ENCODE data around the gene TMEM26.

TMEM26 gene

GRCh38 chr10:61452655-61453641 is at the start of gene TMEM26:
Gene TMEM26 (minus strand): TSS chr10:61453381. CDS start chr10:61453081, 300 bp downstream.
- no peak for DNase-seq (ENCODE audit: low read depth)

- DNase-seq (ENCODE audit: low read depth): no peak
These were observed 47.3 kb upstream of the TMEM26 start for GRCh38 chr10:61500460-61500859.

GRCh38 chr10:61492364-61492995 is 39.3 kb upstream of the TMEM26 start:
- no peak for DNase-seq (ENCODE audit: low read depth)

GRCh38 chr10:61487506-61487905 is 34.3 kb upstream of the TMEM26 start:
- DNase-seq (ENCODE audit: low read depth): no peak

GRCh38 chr10:61486738-61487396 is 33.7 kb upstream of the TMEM26 start:
- no peak for DNase-seq (ENCODE audit: low read depth)

- no peak for DNase-seq (ENCODE audit: low read depth)
These were observed 33.1 kb upstream of the TMEM26 start for GRCh38 chr10:61486251-61486650.

GRCh38 chr10:61481597-61481996 is 28.4 kb upstream of the TMEM26 start:
- no peak for DNase-seq (ENCODE audit: low read depth)

- no peak for DNase-seq (ENCODE audit: low read depth)
These were observed 27.0 kb upstream of the TMEM26 start for GRCh38 chr10:61480208-61480607.

GRCh38 chr10:61478621-61479312 is 25.6 kb upstream of the TMEM26 start:
- DNase-seq (ENCODE audit: low read depth): no peak

GRCh38 chr10:61477451-61477850 is 24.3 kb upstream of the TMEM26 start:
- DNase-seq (ENCODE audit: low read depth): no peak

GRCh38 chr10:61476529-61476928 is 23.3 kb upstream of the TMEM26 start:
- no peak for DNase-seq (ENCODE audit: low read depth)

GRCh38 chr10:61475449-61475873 is 22.3 kb upstream of the TMEM26 start:
- DNase-seq (ENCODE audit: low read depth): no peak

GRCh38 chr10:61472090-61472674 is 19.0 kb upstream of the TMEM26 start:
- DNase-seq (ENCODE audit: low read depth): no peak

GRCh38 chr10:61471491-61471890 is 18.3 kb upstream of the TMEM26 start:
- no peak for DNase-seq (ENCODE audit: low read depth)

- DNase-seq (ENCODE audit: low read depth): no peak
These were observed 17.6 kb upstream of the TMEM26 start for GRCh38 chr10:61470740-61471139.

- no peak for DNase-seq (ENCODE audit: low read depth)
These were observed 12.9 kb upstream of the TMEM26 start for GRCh38 chr10:61465901-61466632.

GRCh38 chr10:61465171-61465496 is 12.0 kb upstream of the TMEM26 start:
- no peak for DNase-seq (ENCODE audit: low read depth)

GRCh38 chr10:61464461-61465170 is 11.4 kb upstream of the TMEM26 start:
- DNase-seq (ENCODE audit: low read depth): no peak

GRCh38 chr10:61463035-61463909 is 10.1 kb upstream of the TMEM26 start:
- DNase-seq (ENCODE audit: low read depth): no peak

Data from stimulated activated CD8-positive, alpha-beta memory T cell treated with anti-CD3 and anti-CD28 coated beads, Interleukin-4, amount 100 ng/mL, for 24 hours (primary cell).